Measurements from ENCODE around the gene RCOR2.
"Not testable (repeated sequence)": the region's sequence is repeated elsewhere in the genome, so short reads cannot be mapped to it uniquely, and the experiment has no call there.

Gene RCOR2
- total RNA-seq, result 0.06 to 0.26 reads per million in 2 experiments

DNA sequence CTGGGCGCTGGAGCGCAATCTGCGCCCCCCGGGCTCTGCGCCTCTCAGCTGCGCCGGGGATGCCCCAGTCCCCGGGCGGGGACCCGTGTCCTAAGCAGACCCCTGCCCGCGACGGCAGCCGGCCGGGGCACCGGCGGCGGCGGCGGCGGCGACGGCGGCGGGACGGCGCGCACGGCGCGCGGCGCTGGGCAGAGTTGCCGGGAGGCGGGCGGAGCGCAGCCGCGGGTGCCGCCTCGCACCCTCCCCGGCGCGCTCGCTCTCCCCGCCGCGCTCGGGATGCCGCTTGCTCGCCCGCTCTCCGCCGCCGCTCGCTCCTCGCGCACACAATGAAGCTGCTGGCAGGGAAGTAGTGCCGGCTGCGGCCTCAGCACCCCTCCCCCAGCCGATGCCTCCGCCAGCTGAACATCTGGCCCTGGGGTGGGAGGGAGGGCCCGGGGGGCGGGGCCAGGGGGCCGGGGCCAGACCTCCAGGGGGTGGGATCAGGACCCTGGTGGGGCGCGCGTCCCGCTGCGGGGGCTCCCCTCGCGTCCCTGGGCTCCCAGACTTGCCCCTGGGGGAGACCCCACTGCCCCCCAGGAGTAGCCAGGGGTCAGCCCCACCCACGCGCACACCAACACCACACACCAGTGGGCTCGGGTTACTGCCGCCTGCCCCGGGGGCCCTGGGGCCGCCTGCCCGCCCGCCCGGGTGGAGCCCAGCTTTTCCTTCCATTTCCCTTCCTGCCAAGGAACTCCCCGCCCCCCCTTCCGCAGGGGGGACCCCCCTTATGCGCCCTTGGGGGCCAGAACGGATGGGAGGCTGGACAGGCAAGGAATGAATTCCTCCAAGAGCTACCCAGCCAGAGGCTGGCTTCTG is at the start of gene RCOR2:
Gene RCOR2, minus strand, starts transcription at position 328 of the 855 bp plus-strand sequence. CDS start 708 bp downstream, outside the sequence.
- peak; percentile 37 for DNase-seq (ENCODE audit: low read depth)

GRCh38 chr11:63966444-63966843 is 49.5 kb upstream of the RCOR2 start:
- no peak for DNase-seq (ENCODE audit: low read depth)

GRCh38 chr11:63963895-63964294 is 46.9 kb upstream of the RCOR2 start:
- not testable (repeated sequence) for DNase-seq (ENCODE audit: low read depth)

DNA sequence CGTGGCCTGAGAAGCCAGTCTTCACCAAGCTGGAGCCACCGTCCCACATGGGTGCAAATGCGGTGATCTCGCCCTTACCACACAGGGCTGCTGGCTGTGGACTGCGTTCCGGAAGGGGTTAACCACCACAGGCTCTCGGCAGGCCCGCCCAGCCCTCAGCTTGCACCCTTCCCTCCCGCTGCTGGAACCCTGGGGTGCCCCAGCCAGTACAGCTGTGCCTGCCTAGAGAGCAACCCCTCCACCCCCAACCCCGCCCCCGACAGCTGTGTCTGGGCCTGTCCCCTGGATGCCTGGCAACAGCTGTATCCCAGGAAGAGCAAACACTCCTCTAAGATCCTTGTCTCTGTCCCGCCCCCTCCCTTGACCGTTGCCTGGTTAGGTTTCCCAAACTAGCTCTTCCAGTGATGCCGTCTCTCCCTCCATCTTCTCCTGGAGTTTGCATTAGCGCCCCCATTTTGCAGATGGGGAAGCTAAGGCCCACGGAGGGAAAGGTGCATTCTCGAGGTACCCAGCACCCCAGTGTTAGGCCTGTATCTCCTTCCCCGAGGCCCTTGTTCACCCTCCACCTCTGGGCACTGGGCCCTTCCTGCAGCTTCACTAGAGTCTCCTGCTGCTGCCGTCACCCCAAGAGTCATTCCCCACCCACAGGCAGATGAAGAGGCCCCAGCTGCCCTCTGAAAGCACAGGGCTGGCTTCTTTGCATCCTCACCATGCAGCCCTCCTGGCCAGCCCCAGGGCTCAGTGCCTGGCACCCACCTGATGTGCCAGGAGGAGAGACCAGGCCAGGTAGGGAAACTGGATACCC is 44.8 kb upstream of the RCOR2 start:
- no peak for DNase-seq (ENCODE audit: low read depth)

DNA sequence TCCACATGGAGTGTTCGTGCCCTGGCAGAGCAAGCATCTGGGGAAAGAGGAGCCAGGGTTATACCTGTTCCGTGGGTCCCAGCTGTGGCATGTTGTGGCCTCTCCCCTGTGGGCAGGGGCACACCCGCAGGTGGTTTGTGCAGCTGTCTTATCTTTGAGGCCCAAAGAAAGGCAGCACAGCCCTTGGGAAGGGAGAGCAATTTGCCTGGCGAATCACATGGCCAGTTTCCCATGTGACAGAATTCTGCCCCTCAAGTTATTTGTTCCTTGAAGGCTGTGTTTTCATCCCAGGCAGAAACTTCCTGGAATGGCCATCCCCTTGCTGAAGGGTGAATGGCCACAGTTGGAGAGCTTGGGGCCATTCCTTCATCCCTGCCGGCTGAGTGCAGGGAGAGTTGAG is 41.0 kb upstream of the RCOR2 start:
- DNase-seq (ENCODE audit: low read depth), result no peak

DNA sequence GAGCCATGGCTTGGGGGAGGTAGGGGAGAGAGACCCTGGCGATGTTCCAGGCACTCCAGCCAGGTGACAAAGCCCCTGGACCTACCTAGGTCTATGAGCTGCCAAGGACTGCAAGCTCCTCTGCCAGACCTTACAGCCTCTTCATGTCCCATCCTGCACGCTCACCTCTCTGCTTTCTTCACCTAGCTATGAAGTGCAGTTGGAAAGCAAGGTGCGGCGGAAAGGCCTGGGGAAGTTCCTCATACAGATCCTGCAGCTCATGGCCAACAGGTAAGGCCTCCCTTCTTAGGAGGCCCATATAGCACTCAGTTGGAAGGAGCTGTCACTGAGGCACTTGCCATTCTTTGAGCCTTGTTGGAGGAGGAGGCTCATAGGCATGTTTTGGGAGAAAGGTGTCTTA is 35.6 kb upstream of the RCOR2 start:
- no peak for DNase-seq (ENCODE audit: low read depth)

DNA sequence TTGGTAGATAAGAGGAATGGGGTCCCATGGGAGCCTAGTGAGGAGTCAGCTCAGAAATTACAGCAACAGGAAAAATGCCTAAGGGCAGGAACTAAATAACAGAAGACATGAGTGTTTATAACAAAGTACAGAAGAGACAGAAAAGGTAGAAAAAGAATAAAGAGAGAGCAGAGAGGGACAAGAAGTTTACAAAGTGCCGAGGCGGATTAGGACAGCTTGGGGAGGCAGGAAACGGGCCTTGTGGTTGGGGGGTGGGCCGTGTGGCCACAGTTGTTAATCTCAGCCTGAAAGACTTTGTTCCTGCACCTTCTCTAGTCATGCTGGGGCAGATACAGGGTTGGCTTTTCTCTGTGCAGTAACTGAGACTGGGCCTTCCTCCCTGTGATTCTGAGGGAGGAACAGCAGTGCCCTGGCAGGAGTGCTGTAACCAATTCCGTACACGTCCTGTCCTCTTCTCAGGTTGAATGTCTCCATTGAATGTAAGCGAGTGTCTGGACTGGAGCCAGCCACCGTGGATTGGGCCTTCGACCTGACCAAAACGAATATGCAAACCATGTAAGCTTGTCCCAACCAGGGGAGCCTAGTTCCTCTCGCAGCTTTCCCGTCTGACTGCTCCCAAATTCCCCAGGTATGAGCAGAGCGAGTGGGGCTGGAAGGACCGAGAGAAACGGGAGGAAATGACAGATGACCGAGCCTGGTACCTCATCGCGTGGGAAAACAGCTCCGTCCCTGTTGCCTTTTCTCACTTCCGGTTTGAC is 35.0 kb upstream of the RCOR2 start:
- DNase-seq (ENCODE audit: low read depth), result no peak

- peak; percentile 28 for DNase-seq (ENCODE audit: low read depth)
Measured at GRCh38 chr11:63945477-63946163, 28.7 kb upstream of the RCOR2 start.

- no peak for DNase-seq (ENCODE audit: low read depth)
Measured at GRCh38 chr11:63944987-63945386, 28.0 kb upstream of the RCOR2 start.

DNA sequence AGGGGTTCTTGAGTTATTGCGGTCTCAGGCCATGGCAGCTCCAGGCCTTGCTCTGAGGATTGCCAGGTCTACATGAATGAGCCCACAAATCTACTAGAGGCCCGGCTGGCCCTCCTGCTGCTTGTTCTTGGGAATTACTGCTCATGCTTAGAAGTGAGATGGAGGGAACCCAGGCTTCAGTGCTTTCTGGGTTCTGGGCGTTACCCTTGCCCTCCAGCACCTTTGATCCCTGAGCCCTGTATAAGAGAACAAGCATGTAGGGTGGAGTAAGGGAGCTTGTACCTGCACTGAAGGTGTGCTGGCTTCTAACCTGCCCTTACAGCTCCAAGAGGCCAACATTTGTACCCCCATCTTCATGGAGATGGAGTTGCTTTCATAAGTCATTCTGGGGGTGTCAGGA is 25.8 kb upstream of the RCOR2 start:
- DNase-seq (ENCODE audit: low read depth), result no peak

- DNase-seq (ENCODE audit: low read depth), result no peak
Measured at GRCh38 chr11:63941901-63942300, 24.9 kb upstream of the RCOR2 start.

- DNase-seq (ENCODE audit: low read depth), result no peak
Measured at GRCh38 chr11:63940786-63941185, 23.8 kb upstream of the RCOR2 start.

- no peak for DNase-seq (ENCODE audit: low read depth)
Measured at GRCh38 chr11:63939397-63939891, 22.5 kb upstream of the RCOR2 start.

DNA sequence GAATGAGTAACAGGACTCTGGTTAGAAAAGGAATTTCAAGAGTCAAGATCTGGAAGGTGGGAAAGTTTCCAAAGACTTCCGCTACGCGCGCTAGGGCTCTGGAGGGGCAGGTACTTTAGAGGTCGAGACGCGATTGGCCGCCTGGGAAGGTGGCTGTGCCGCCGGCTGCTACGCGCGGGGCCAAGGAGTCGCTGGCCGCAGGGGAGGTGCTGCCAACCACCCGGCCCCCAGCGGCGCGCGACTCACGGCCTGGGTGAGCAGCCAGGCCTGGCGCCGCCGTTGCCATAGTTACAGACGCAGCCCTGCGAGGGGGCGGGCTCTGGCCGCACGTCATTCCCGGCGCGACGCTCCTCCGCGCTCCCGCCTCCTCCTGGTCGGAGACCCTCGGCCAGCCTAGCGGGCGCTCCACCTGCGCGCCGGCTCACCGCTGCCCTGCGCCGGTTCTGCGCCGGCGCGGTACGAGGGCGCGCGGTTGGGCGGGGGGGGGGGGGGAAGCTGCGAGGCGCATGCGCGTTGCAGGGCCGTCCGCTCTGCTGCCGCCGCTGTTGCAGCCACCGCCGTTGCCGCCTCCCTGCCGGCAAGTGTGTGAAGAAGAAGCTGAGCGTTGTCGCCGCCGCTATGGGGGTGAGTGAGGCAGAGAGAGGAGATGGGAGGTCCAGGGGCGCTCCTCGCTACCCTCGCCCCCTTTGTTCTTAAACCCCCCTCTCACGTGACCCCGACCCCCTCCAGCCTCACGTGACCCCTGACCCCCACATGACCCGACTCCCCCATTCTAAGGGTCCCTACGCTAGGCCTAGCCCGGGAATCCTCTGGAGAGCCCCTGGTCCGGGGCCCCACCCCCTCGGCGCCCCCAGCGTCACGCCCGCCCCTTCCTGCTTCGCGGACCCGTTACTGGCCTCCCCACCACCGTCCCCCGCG is 21.8 kb upstream of the RCOR2 start, which contains the start of gene NAA40:
Gene NAA40, plus strand, starts transcription at position 524 of the 918 bp plus-strand sequence. Its CDS starts 95 bp downstream, at position 619.
- peak; percentile 84 for DNase-seq (ENCODE audit: low read depth)

DNA sequence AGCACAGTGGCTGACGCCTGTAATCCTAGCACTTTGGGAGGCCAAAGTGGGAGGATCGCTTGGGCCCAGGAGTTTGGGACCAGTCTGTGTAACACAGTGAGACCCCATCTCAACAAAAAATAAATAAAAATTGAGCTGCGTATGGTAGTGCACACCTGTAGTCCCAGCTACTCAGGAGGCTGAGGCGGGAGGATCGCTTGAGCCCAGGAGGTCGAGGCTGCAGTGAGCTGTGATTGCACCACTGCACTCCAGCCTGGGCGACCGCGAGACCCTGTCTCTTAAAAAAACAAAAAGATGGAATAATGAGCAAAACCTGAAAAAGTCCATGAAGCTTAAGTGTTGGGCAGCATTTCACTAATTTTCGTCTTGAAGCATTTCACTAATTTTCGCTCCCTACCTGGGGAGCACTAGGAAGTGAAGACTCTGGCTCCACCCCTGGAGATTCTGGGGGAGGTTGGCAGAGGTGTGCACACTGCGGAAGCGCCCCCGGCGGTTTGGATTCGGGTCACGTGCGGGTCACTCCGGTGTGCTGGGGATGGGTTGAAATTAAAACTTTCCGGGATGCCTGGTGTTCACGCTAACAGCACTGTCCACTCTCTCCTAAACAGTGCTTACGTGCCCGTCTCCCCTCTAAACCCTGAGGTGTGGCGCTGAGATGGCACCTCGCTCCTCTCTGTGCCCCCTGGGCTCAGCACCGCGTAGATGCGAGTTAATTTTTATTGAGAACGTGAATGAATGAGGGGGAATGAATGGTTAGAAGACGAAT is 20.9 kb upstream of the RCOR2 start:
- DNase-seq (ENCODE audit: low read depth), result no peak

DNA sequence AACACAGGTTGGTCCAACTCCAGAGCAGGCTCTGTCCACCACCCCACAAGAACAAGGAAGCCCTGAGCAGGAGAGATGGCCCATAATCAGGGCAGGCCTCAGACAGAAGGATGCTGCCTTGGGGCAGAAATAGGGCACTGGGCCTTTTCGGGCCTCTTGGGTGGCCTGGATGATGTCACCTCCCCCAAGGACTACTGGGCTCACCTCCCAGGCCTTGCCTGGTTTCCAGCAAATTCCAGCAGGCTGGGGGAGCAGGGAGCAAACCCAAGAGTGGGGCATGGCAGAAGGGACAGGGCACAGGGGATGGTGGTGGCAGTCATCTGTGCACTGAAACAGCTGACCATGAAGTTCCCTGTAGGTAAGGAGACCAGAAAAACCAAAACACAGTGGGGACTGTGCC is 16.5 kb upstream of the RCOR2 start:
- no peak for DNase-seq (ENCODE audit: low read depth)

- no peak for DNase-seq (ENCODE audit: low read depth)
Measured at GRCh38 chr11:63931876-63932275, 14.9 kb upstream of the RCOR2 start.

GRCh38 chr11:63931045-63931444 is 14.1 kb upstream of the RCOR2 start:
- no peak for DNase-seq (ENCODE audit: low read depth)

GRCh38 chr11:63929616-63930015 is 12.7 kb upstream of the RCOR2 start:
- no peak for DNase-seq (ENCODE audit: low read depth)

Measured in T follicular helper cell (primary cell).